Upper lobe of left lung (tissue), 6 donors: ENCODE results near the gene HJV. TPM values are rescaled to one million over a fixed set of nuclear protein-coding genes. Genes with fewer than 3 reads are reported as not detected.

ENCODE experiments used
- ATAC-seq, 2 donors: fragments of 200-7000 bp; cut with Tn5 transposase; one replicate each; pipeline ENCODE4 v1.9.1; 2022; ENCODE audit warnings: mild to moderate bottlenecking in 2 of 2, moderate library complexity in 2 of 2; ENCODE audit not compliant: low FRiP score in 2 of 2
- DNase-seq, 2 donors: peaks; one replicate each; pipeline ENCODE4 v3.0.0-alpha.2; 2019 to 2020
- H3K27ac ChIP-seq, 4 donors: fragments of 200-600 bp; sonication (generic); one replicate each; pipeline ENCODE4 v1.5.1; 2016 to 2019
- H3K27me3 ChIP-seq, 4 donors: fragments of 200-600 bp; sonication (generic); one replicate each; pipeline ENCODE4 v1.5.1; 2017 to 2019
- H3K36me3 ChIP-seq, 4 donors: fragments of 200-600 bp; sonication (generic); one replicate each; pipeline ENCODE4 v1.5.1; 2016 to 2019
- H3K4me1 ChIP-seq, 4 donors: fragments of 200-600 bp; sonication (generic); one replicate each; pipeline ENCODE4 v1.5.1; 2018 to 2019
- H3K4me3 ChIP-seq, 4 donors: fragments of 200-600 bp; sonication (generic); one replicate each; pipeline ENCODE4 v1.5.1; 2017 to 2019; ENCODE audit warnings: mild to moderate bottlenecking in 2 of 4, moderate library complexity in 1 of 4
- H3K9me3 ChIP-seq, 4 donors: fragments of 200-600 bp; sonication (generic); one replicate each; pipeline ENCODE4 v1.5.1; 2018 to 2019
- EP300 ChIP-seq, 4 donors: sonication (generic); formaldehyde crosslinking; IDR thresholded peaks; one replicate each; pipeline ENCODE4 v1.5.1; 2017; ENCODE audit warnings: antibody characterized with exemption in 4 of 4, control low read depth in 2 of 4
- POLR2A ChIP-seq, 4 donors: fragments of 450-650 bp; IDR thresholded peaks; one replicate each; pipeline ENCODE4 v1.5.1; 2016 to 2017; ENCODE audit warnings: antibody characterized with exemption in 4 of 4, mild to moderate bottlenecking in 2 of 4
- POLR2AphosphoS5 ChIP-seq, 2 donors: sonication (generic); formaldehyde crosslinking; IDR thresholded peaks; one replicate each; pipeline ENCODE4 v1.5.1; 2017; ENCODE audit warnings: antibody characterized with exemption in 2 of 2
- WGBS, 2 donors: methylation state at CpG; one replicate each; pipeline ENCODE4 v1.1.5; 2017 to 2018; 5-methylcytosine and 5-hydroxymethylcytosine counted together
- total RNA-seq, 6 donors: library from RNA; depleted of rRNA in 4 of 6; stranded (reverse); fragments of >200 nt in 4 of 6; gene quantifications; one replicate each; pipeline versions ENCODE4 v1.1.0 to v1.2.1, GENCODE V29; 2016 to 2021
- TF ChIP-seq, protein P1 (sequence below), 6 experiments: fragments of 450-650 bp in 4 of 6; fragments of 200-600 bp in 2 of 6; sonication (generic) in 2 of 6; IDR thresholded peaks; one replicate each; pipeline ENCODE4 v1.5.1; 2016 to 2019; ENCODE audit warnings: antibody characterized with exemption in 6 of 6
- donor health status: DM: no; HTN: no; CAD: no; lungs with moderate emphysema.
- donor health status: DM: no; HTN: yes; CAD: no; lungs with severe emphysema.

HJV gene
- total RNA-seq, 6 donors from 2014 or later, result not detected

DNA sequence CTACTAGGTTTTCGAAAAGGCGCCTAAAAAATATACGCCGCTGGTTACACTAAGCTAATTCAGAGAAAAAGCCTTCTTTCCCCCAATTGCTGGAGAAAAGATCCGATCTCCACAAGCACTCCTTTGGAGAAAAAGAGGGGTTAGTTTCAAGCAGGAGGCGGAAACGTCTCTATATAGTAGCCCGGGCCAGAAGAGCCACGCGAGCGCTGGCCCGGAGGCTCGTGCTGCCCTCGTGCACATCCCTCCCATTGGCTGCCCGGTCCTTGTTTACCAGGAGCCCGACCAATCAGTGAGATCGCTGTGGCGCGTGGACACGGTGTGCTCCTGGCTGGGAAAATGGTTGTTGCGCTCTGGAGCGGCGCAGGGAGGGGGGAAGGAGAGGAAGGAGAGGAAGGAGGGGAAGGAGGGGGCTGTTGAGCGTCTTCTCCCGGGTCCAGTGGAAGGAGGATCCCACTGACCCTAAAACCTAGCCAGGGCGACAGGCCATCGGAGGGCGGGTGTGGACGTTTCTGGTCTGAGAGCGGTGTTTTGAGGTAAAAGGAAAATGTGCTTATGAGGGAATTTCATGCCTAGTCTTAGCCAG lies 25.0 kb downstream of the HJV start, which contains the start of gene TXNIP:
Gene TXNIP, minus strand, starts transcription at position 147 of the 583 bp plus-strand sequence. CDS start 313 bp downstream, outside the sequence.
- TF ChIP-seq POLR2A (IDR thresholded peaks at IDR 0.05) (peak; percentile 61 to 98 (median 95)), EP300 (IDR thresholded peaks at IDR 0.05) (peak in 2 of 4 donors; percentile 85 to 97), POLR2AphosphoS5 (IDR thresholded peaks at IDR 0.05) (peak; percentile 98 to 100)
- TF ChIP-seq, protein P1, sequence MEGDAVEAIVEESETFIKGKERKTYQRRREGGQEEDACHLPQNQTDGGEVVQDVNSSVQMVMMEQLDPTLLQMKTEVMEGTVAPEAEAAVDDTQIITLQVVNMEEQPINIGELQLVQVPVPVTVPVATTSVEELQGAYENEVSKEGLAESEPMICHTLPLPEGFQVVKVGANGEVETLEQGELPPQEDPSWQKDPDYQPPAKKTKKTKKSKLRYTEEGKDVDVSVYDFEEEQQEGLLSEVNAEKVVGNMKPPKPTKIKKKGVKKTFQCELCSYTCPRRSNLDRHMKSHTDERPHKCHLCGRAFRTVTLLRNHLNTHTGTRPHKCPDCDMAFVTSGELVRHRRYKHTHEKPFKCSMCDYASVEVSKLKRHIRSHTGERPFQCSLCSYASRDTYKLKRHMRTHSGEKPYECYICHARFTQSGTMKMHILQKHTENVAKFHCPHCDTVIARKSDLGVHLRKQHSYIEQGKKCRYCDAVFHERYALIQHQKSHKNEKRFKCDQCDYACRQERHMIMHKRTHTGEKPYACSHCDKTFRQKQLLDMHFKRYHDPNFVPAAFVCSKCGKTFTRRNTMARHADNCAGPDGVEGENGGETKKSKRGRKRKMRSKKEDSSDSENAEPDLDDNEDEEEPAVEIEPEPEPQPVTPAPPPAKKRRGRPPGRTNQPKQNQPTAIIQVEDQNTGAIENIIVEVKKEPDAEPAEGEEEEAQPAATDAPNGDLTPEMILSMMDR (IDR thresholded peaks at IDR 0.05), result no peak
- H3K36me3 ChIP-seq, result peaks cover 26 to 43% (median 32%) of the 10 kb centered on the region in 4 donors
- peak; percentile 96 to 100 for DNase-seq
- H3K4me1 ChIP-seq, result peaks cover 38 to 48% (median 40%) of the 10 kb centered on the region in 4 donors
- peak within 1 kb of the TSS; percentile 70 to 89 (median 77) for H3K4me3 ChIP-seq
- peak within 1 kb of the TSS; percentile 93 to 96 (median 96) for H3K27ac ChIP-seq
- no peaks in the 10 kb centered on the region for H3K9me3 ChIP-seq
- no peaks in the 10 kb centered on the region for H3K27me3 ChIP-seq
- ATAC-seq, result peak; percentile 95 to 98
- 0% methylated on average over 24 to 30 of the region's 30 CpGs for whole genome bisulfite sequencing, 2 donors

DNA sequence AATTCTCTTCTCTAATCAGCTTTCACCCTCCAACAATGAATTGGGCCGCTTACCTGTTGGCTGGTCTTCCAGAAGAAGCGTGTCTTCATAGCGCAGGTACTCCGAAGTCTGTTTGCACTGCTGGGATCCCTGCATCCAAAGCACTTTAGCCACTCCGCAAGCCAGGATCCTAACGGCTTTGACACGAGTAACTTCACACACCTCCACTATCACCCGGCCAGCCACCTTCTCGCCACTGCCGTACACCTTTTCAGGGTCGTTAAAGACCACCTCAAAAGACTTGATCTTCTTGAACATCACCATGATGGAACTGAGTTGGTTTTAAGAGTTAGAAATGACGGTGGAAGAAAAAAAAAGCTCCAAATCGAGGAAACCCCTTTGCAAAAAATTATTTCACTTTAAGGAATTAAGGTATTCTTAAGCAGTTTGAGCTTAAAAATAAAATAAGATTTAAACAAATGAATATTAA lies 25.5 kb downstream of the HJV start:
- Histone ChIP-seq H3K36me3 (peaks cover 26 to 43% (median 32%) of the 10 kb centered on the region in 4 donors), H3K27ac (peak overlapping the region; percentile 93 to 96 (median 96)), H3K4me1 (peaks cover 36 to 50% (median 39%) of the 10 kb centered on the region in 4 donors), H3K4me3 (peak overlapping the region; percentile 70 to 89 (median 77)), H3K9me3 (no peaks in the 10 kb centered on the region), H3K27me3 (no peaks in the 10 kb centered on the region)
- ATAC-seq (no peak), DNase-seq (peak in 1 of 2 donors; percentile 25)
- WGBS, 2 donors, result 0 to 1% methylated on average over 13 of the region's 13 CpGs
- TF ChIP-seq POLR2A (IDR thresholded peaks at IDR 0.05), result no peak
- TF ChIP-seq, protein P1 (IDR thresholded peaks at IDR 0.05), result no peak
- no peak for TF ChIP-seq EP300 (IDR thresholded peaks at IDR 0.05)
- peak in 1 of 2 donors; percentile 72 for TF ChIP-seq POLR2AphosphoS5 (IDR thresholded peaks at IDR 0.05)

DNA sequence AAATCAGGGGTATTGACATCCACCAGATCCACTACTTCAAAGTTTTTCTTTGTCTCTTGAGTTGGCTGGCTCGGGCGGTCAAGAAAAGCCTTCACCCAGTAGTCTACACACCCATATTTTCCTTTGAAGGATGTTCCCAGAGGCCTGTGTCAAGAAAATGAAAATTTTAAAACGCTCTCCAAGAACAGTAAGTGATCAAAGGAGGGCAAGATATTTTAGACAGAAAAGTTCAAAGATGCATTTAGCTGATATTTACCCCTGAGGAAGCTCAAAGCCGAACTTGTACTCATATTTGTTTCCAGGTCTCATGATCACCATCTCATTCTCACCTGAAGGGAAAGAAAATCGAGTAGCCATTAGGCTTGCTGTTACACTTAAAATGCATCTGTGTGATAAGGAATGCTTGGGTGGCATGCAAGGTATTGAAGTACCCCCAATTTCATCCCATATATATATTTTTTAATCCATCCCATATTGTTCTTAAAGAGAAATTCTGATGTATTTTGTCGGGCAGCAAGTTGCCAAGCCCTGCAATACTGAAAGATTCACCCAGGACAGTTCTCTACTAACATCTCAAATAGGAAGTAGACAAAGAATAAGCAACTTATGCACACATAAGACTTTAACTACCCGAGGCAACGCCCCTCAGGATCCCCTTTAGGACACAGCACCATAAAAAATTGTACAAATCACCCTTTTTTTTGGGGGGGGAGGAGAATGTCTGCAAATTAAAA lies 26.2 kb downstream of the HJV start:
- peaks cover 34 to 53% (median 40%) of the 10 kb centered on the region in 4 donors for H3K4me1 ChIP-seq
- TF ChIP-seq POLR2AphosphoS5 (IDR thresholded peaks at IDR 0.05) (peak in 1 of 2 donors; percentile 60), POLR2A (IDR thresholded peaks at IDR 0.05) (peak in 1 of 4 donors; percentile 26), EP300 (IDR thresholded peaks at IDR 0.05) (no peak)
- TF ChIP-seq, protein P1 (IDR thresholded peaks at IDR 0.05), result no peak
- peak in 1 of 2 donors; percentile 16 for DNase-seq

DNA sequence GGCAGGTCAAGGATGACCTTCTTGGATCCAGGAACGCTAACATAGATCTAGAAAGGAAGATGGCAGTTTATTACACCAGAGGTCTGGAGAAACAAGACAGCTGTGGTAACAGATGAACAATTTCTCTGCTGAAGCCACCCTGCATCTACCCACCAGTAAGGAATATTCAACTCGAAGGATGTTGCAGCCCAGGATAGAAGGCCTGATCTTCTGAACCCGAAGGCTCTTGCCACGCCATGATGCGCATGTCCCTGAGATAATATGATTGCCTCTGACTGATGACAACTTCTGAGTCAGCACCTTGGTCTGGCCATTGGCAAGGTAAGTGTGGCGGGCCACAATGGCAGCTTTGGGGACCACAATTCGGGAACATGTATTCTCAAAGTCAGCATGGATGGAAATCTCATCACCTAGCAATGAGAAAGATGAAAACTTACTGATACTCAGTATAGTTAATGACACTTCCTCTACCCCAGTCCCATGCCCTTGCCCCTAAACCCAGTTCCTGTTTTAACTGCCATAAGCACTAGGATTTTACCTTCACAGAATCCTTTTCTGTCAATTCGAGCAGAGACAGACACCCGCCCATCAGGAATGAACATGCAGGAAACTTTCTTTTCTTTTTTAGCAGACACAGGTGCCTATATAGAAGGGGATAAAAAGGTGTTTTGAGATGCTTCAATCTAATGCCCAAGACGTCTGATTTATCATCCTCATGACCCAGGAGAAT lies 27.0 kb downstream of the HJV start:
- H3K27ac ChIP-seq, result peak overlapping the region; percentile 93 to 96 (median 96)
- H3K4me1 ChIP-seq, result peaks cover 27 to 52% (median 34%) of the 10 kb centered on the region in 4 donors
- ATAC-seq, result no peak
- DNase-seq, result no peak
- 8 to 9% methylated on average over 10 of the region's 10 CpGs for WGBS, 2 donors
- H3K9me3 ChIP-seq, result no peaks in the 10 kb centered on the region
- H3K4me3 ChIP-seq, result peak overlapping the region; percentile 70 to 89 (median 77)
- no peaks in the 10 kb centered on the region for H3K27me3 ChIP-seq
- TF ChIP-seq POLR2AphosphoS5 (IDR thresholded peaks at IDR 0.05), result peak; percentile 71 to 73
- TF ChIP-seq EP300 (IDR thresholded peaks at IDR 0.05), result no peak
- peak in 3 of 4 donors; percentile 5 to 39 (median 19) for TF ChIP-seq POLR2A (IDR thresholded peaks at IDR 0.05)
- TF ChIP-seq, protein P1 (IDR thresholded peaks at IDR 0.05), result no peak
- H3K36me3 ChIP-seq, result peaks cover 26 to 43% (median 32%) of the 10 kb centered on the region in 4 donors

More for the DNA sequence above, 26.2 kb downstream of the HJV start:
- no peak for ATAC-seq
- peak overlapping the region; percentile 93 to 96 (median 96) for H3K27ac ChIP-seq
- peak overlapping the region; percentile 70 to 89 (median 77) for H3K4me3 ChIP-seq
- peaks cover 26 to 43% (median 32%) of the 10 kb centered on the region in 4 donors for H3K36me3 ChIP-seq
- no peaks in the 10 kb centered on the region for H3K9me3 ChIP-seq
- H3K27me3 ChIP-seq, result no peaks in the 10 kb centered on the region
- 1% methylated on average over 8 of the region's 8 CpGs for WGBS, 2 donors
